Measurements from ENCODE around the gene FSCN2.

Gene FSCN2

GRCh38 chr17:81514489-81514738 is 13.8 kb upstream of the FSCN2 start:
- no peak for DNase-seq

GRCh38 chr17:81514739-81515529 is 13.2 kb upstream of the FSCN2 start:
- DNase-seq = peak; percentile 69

GRCh38 chr17:81515530-81516041 is 12.6 kb upstream of the FSCN2 start:
- DNase-seq = no peak

- no peak for DNase-seq
These were observed 11.7 kb upstream of the FSCN2 start for GRCh38 chr17:81516439-81516838.

- DNase-seq = no peak
These were observed 11.2 kb upstream of the FSCN2 start for GRCh38 chr17:81517009-81517338.

GRCh38 chr17:81517339-81518112 is 10.7 kb upstream of the FSCN2 start:
- DNase-seq = no peak

- no peak for DNase-seq
These were observed 9.9 kb upstream of the FSCN2 start for GRCh38 chr17:81518113-81518784.

- no peak for DNase-seq
These were observed 9.3 kb upstream of the FSCN2 start for GRCh38 chr17:81518785-81519283.

GRCh38 chr17:81519284-81520020 is 8.7 kb upstream of the FSCN2 start:
- no peak for DNase-seq

- no peak for DNase-seq
These were observed 7.9 kb upstream of the FSCN2 start for GRCh38 chr17:81520021-81520901.

- DNase-seq = no peak
These were observed 5.4 kb upstream of the FSCN2 start for GRCh38 chr17:81522491-81523401.

GRCh38 chr17:81523402-81524038 is 4.7 kb upstream of the FSCN2 start:
- no peak for DNase-seq

GRCh38 chr17:81524039-81524864 is 3.9 kb upstream of the FSCN2 start:
- no peak for DNase-seq

GRCh38 chr17:81524865-81525159 is 3.4 kb upstream of the FSCN2 start:
- DNase-seq = no peak

- no peak for DNase-seq
These were observed 1.3 kb upstream of the FSCN2 start for GRCh38 chr17:81526662-81527571.

GRCh38 chr17:81528384-81528650 is 140 bp downstream of the FSCN2 start:
- DNase-seq = no peak

GRCh38 chr17:81528651-81529436 is 667 bp downstream of the FSCN2 start:
- no peak for DNase-seq

- no peak for DNase-seq
These were observed 1.2 kb downstream of the FSCN2 start for GRCh38 chr17:81529437-81529803.
